Upper lobe of left lung (tissue), 4 donors: ENCODE measurements around the gene SNTA1.

Experiments used
- CTCF ChIP-seq, 6 experiments: fragments of 450-650 bp in 4 of 6; fragments of 200-600 bp in 2 of 6; sonication (generic) in 2 of 6; IDR thresholded peaks; one replicate each; pipeline ENCODE4 v1.5.1; 2016 to 2019; ENCODE audit warnings: antibody characterized with exemption in 6 of 6
- EP300 ChIP-seq, 4 donors: sonication (generic); formaldehyde crosslinking; IDR thresholded peaks; one replicate each; pipeline ENCODE4 v1.5.1; 2017; ENCODE audit warnings: antibody characterized with exemption in 4 of 4, control low read depth in 2 of 4
- POLR2A ChIP-seq, 4 donors: fragments of 450-650 bp; IDR thresholded peaks; one replicate each; pipeline ENCODE4 v1.5.1; 2016 to 2017; ENCODE audit warnings: antibody characterized with exemption in 4 of 4, mild to moderate bottlenecking in 2 of 4
- POLR2AphosphoS5 ChIP-seq, 2 donors: sonication (generic); formaldehyde crosslinking; IDR thresholded peaks; one replicate each; pipeline ENCODE4 v1.5.1; 2017; ENCODE audit warnings: antibody characterized with exemption in 2 of 2

- TF ChIP-seq CTCF (IDR thresholded peaks at IDR 0.05) (no peak), EP300 (IDR thresholded peaks at IDR 0.05) (no peak), POLR2AphosphoS5 (IDR thresholded peaks at IDR 0.05) (no peak), POLR2A (IDR thresholded peaks at IDR 0.05) (no peak)
These were observed 43.6 kb downstream of the SNTA1 start for GRCh38 chr20:33399924-33400323.
